ENCODE results near the gene VPS37D. TPM values are rescaled to one million over a fixed set of nuclear protein-coding genes. Genes with fewer than 3 reads are reported as not detected.

Gene VPS37D
- total and polyA plus RNA-seq, 2 of the 4 experiments (the other 2 are of a cell fraction), result 2.3 to 3.1 TPM

GRCh38 chr7:73635428-73636200 lies 32.0 kb upstream of the VPS37D start:
- Histone ChIP-seq H3K4ac (ENCODE audit: low read depth, low read length) (no peak overlapping the region), H3K23ac (ENCODE audit: low read depth, low read length) (no peak overlapping the region), H3K56ac (ENCODE audit: extremely low read depth, insufficient read depth, low read length) (no peak overlapping the region), H3K9me3 (ENCODE audit: control insufficient read depth, insufficient read depth, low read length) (no peaks in the 10 kb centered on the region), H2AK9ac (replicated peaks; ENCODE audit: low read depth, low read length, poor library complexity) (no peak overlapping the region), H3K36me3 (ENCODE audit: control insufficient read depth, insufficient read depth, low read length) (no peaks in the 10 kb centered on the region), H2AK5ac (ENCODE audit: low read depth, low read length) (no peak overlapping the region), H4K20me1 (ENCODE audit: insufficient read depth, low read length) (no peaks in the 10 kb centered on the region), H3K4me2 (ENCODE audit: low read depth, low read length) (no peak overlapping the region), H4K5ac (ENCODE audit: low read depth, low read length) (no peak overlapping the region), H2AFZ (replicated peaks; ENCODE audit: low read length, poor library complexity) (no peak overlapping the region), H2BK5ac (ENCODE audit: low read depth, low read length, poor library complexity, severe bottlenecking) (no peak overlapping the region), H4K8ac (ENCODE audit: low read depth in 2 of 2, low read length in 2 of 2) (no peak overlapping the region), H2BK20ac (ENCODE audit: low read depth, low read length) (no peak overlapping the region), H2BK15ac (ENCODE audit: low read depth, low read length) (no peak overlapping the region), H3K79me1 (ENCODE audit: low read depth in 1 of 2, low read length in 2 of 2) (no peaks in the 10 kb centered on the region), H3K18ac (ENCODE audit: low read depth, low read length) (no peak overlapping the region), H3K27ac (ENCODE audit: insufficient read depth, low read length) (no peak overlapping the region), H3K9ac (ENCODE audit: low read depth, low read length) (no peak overlapping the region), H3K27me3 (ENCODE audit: control insufficient read depth, insufficient read depth, low read length) (peaks cover 21% of the 10 kb centered on the region), H3K9me1 (ENCODE audit: insufficient read depth, low read length) (no peaks in the 10 kb centered on the region), H3K4me1 (ENCODE audit: control insufficient read depth, insufficient read depth, low read length) (peaks cover 4% of the 10 kb centered on the region; the same call in 1 of the 2 replicates), H3K4me3 (ENCODE audit: insufficient read depth, low read depth, low read length) (no peak overlapping the region), H3K14ac (replicated peaks; ENCODE audit: low read depth, low read length) (no peak overlapping the region), H4K91ac (ENCODE audit: insufficient read depth, low read depth, low read length) (no peak overlapping the region), H2BK120ac (ENCODE audit: low read depth, low read length) (no peak overlapping the region)
- ATAC-seq (ENCODE audit: low read depth), result no peak
- DNase-seq, result no peak
- no TSS peak for BruUV-seq (replicated peaks)
- WGBS, 2 experiments (ENCODE audit: extremely low coverage in 2 of 2, insufficient read length in 1 of 2), result 90% methylated on average over 3 of the region's 8 CpGs; no CpG with 5 or more reads in 1 of the 2 experiments
- intact Hi-C loops (cut with micrococcal nuclease) (no loop called here), dilution Hi-C loops (cut with HindIII; ENCODE audit: low sequenced_read_pairs, unreplicated experiment) (no loop called here), in situ Hi-C loops (cut with MboI; ENCODE audit: low sequenced_read_pairs) (no loop called here)
- ChIA-PET POLR2A (ENCODE audit: unreplicated experiment) (no interaction called here), CTCF (interaction anchor here (1.3 kb wide), 1 partner anchor 17 kb away, joined by 3 read pairs; no protein-coding TSS in a partner anchor)
- TF ChIP-seq POLR2A (IDR thresholded peaks at IDR 0.05; ENCODE audit: low read depth, low read length), result no peak
- no peak for TF ChIP-seq FOS (IDR thresholded peaks at IDR 0.05; ENCODE audit: low read depth, low read length)
- no peak for TF ChIP-seq RAD21 (IDR thresholded peaks at IDR 0.05; ENCODE audit: low read length)
- no peak for TF ChIP-seq BHLHE40 (IDR thresholded peaks at IDR 0.05; ENCODE audit: low read depth, low read length)
- TF ChIP-seq CHD1 (IDR thresholded peaks at IDR 0.05; ENCODE audit: low read depth, low read length), result no peak
- no peak for TF ChIP-seq CEBPB (IDR thresholded peaks at IDR 0.05; ENCODE audit: low read depth, low read length)
- TF ChIP-seq NFE2L2 (IDR thresholded peaks at IDR 0.05; ENCODE audit: low read depth, low read length), result no peak
- no peak for TF ChIP-seq MAFK (IDR thresholded peaks at IDR 0.05; ENCODE audit: low read depth, low read length)
- no peak for TF ChIP-seq ELK1 (IDR thresholded peaks at IDR 0.05; ENCODE audit: borderline replicate concordance, low read depth, low read length)
- no peak for TF ChIP-seq RFX5 (IDR thresholded peaks at IDR 0.05; ENCODE audit: low read depth, low read length)
- TF ChIP-seq RCOR1 (IDR thresholded peaks at IDR 0.05; ENCODE audit: insufficient replicate concordance, low read length), result no peak
- no peak for TF ChIP-seq SMC3 (IDR thresholded peaks at IDR 0.05; ENCODE audit: low read depth, low read length)
- no peak for TF ChIP-seq USF2 (IDR thresholded peaks at IDR 0.05; ENCODE audit: low read depth, low read length)
- no peak for TF ChIP-seq MAZ (IDR thresholded peaks at IDR 0.05; ENCODE audit: borderline replicate concordance, low read depth, low read length)
- no peak for TF ChIP-seq CTCF (conservative IDR thresholded peaks at IDR 0.05; ENCODE audit: low read depth, low read length)
- TF ChIP-seq MXI1 (IDR thresholded peaks at IDR 0.05; ENCODE audit: borderline replicate concordance, low read depth, low read length), result no peak

All from IMR-90 (cell line).